Measurements from ENCODE around the gene ANP32B. TPM values are rescaled to one million over a fixed set of nuclear protein-coding genes. Genes with fewer than 3 reads are reported as not detected.

The ANP32B gene
- total RNA-seq = 100 to 1,000 TPM; 337 to 342 TPM

DNA sequence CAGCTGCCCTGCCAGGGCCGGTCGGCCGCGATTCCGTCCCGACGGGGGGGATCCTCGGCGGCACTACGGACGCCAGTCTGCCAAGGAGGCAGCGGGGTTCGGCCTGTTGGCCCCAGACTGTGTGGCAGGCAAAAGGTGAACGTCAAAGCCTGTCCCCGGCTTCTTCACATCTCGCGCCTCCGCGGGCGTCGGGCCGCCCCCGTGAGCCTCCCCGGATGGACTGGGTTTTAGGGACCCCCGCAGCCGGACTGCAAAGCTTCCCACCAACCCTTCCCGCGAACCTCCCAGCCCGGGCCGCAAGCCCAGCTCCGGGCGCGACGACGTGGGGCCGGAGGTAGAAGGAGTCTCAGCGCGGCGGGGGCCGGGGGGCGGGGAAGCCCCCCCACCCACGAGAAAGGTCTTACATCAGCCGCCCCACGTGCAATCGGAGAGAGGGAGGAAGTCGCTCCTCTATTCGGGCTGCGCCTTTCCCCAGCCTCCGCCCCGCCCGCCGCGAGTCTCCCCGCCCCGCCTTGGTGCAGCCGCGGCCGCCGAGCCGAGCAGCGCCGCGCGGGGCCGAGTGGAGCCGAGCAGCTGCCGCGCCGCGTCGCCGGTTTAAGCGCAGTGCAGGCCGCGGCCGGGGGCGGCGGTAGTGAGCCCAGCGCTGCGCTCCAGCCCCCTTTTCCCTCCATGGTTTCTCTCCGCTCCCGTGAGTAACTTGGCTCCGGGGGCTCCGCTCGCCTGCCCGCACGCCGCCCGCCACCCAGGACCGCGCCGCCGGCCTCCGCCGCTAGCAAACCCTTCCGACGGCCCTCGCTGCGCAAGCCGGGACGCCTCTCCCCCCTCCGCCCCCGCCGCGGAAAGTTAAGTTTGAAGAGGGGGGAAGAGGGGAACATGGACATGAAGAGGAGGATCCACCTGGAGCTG lies at the start of gene ANP32B:
Gene ANP32B (plus strand): TSS at position 659 of the 906 bp plus-strand sequence. CDS start 215 bp downstream, at position 874.

GRCh38 chr9:97938081-97938644 lies 45.0 kb upstream of the ANP32B start, which contains the start of gene HEMGN:
Gene HEMGN, minus strand, starts transcription at chr9:97938172. Its CDS starts 36 bp downstream, at chr9:97938136.

DNA sequence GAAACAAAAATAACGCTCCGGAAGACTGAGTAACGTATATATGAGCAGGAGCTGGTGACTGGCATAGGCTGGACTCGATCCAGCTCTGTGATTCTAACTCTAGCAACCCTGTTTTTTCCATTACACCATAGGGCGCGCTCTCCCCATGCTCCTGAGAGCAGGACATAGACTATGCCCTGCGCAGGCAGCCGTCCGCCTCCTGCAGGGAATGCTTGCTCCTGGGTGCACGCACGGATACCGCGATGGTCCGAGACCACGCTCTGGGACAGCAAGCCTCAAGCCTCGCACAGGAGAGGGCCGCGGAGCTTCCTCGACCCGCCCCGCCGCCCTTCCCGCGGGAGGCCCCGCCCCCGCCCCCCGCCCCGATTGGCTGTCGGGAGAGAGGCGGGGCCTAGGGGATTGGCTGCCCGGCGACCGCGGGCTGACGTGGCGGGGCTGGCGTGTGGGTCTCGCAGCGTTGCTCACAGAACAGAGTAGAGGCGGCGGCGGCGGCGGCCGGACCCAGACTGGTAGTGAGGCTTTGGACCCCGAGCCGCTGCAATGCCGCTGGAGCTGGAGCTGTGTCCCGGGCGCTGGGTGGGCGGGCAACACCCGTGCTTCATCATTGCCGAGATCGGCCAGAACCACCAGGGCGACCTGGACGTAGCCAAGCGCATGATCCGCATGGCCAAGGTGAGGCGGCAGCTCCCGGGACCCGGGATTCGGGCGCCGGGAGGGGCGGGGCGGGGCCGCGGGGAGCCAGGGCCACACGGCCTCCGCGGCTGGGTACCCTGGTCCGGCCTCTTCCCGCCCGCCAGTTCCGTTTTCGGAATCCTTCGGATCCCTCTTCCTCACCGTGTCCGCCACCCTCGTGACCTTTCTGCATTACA lies 73.4 kb downstream of the ANP32B start, which contains the start of gene NANS:
Gene NANS (plus strand): TSS at position 464 of the 869 bp plus-strand sequence. CDS start 77 bp downstream, at position 541.

Other genes starting within 250 kb of the ANP32B start
- under 1 TPM in 1 of 2 experiments, not detected in 1; 0.10 TPM for gene FOXE1, start 130.1 kb upstream of the ANP32B start, total RNA-seq
- gene TRMO, start 60.8 kb upstream of the ANP32B start, total RNA-seq = 10 to 100 TPM; 29.2 to 30.2 TPM
- gene HEMGN, start 45.2 kb upstream of the ANP32B start, total RNA-seq = 1 to 10 TPM; 2.0 to 2.3 TPM
- gene NANS, start 73.4 kb downstream of the ANP32B start, total RNA-seq = 10 to 100 TPM; 51.7 to 54.6 TPM
- gene TRIM14, start 135.9 kb downstream of the ANP32B start, total RNA-seq = 10 to 100 TPM; 86.2 to 90.0 TPM
- gene CORO2A, start 209.3 kb downstream of the ANP32B start, total RNA-seq = 1 to 10 TPM; 8.0 to 8.6 TPM